H1 (cell line): ENCODE data around the gene POLR1D. TPM values are rescaled to one million over a fixed set of nuclear protein-coding genes. Genes with fewer than 3 reads are reported as not detected.

Experiments
- E2F6 ChIP-seq: IDR thresholded peaks from 2 replicates; pipeline ENCODE4 v1.6.1; 2012; ENCODE audit warnings: inconsistent platforms
- SRF ChIP-seq: IDR thresholded peaks from 2 replicates; pipeline ENCODE4 v1.6.1; 2011; ENCODE audit warnings: mild to moderate bottlenecking, low read depth, low read length, moderate library complexity
- polyA plus RNA-seq, 7 experiments: library from polyadenylated mRNA; depleted of rRNA in 3 of 7; stranded (reverse) in 5 of 7; unstranded in 2 of 7; fragments of >200 nt in 5 of 7; fragments of 200-250 nt in 2 of 7; gene quantifications; 1 replicate in 5 of 7; 2 replicates in 1 of 7; 4 replicates in 1 of 7; pipeline versions ENCODE4 v1.2.1 to v1.2.3, GENCODE V29; 2011 to 2013; ENCODE audit warnings: missing spikeins in 2 of 7, mixed read lengths in 2 of 7
- total RNA-seq: library from RNA; stranded (reverse); fragmentation: NEBNext Ultra II Directional; extraction: Animal tissue kit (Norgen Biotek cat#: 25700); gene quantifications from 2 replicates; pipeline ENCODE4 v1.2.1, GENCODE V29; 2021

The POLR1D gene
- total and polyA plus RNA-seq, 2 of the 8 experiments (the other 6 are each of a cell fraction or from before 2014, with no cell fraction given): 226 to 232 TPM

- TF ChIP-seq E2F6: no peak
- TF ChIP-seq SRF: no peak
These were observed 33.1 kb downstream of the POLR1D start (continued) for GRCh38 chr13:27654816-27655215.
